Measurements from ENCODE around the gene ZZZ3. TPM values are rescaled to one million over a fixed set of nuclear protein-coding genes. Genes with fewer than 3 reads are reported as not detected.
"Not testable (repeated sequence)": the region's sequence is repeated elsewhere in the genome, so short reads cannot be mapped to it uniquely, and the experiment has no call there.

The ZZZ3 gene
- total and polyA plus RNA-seq, 4 donors: 9.9 to 133 (median 22.9) TPM

DNA sequence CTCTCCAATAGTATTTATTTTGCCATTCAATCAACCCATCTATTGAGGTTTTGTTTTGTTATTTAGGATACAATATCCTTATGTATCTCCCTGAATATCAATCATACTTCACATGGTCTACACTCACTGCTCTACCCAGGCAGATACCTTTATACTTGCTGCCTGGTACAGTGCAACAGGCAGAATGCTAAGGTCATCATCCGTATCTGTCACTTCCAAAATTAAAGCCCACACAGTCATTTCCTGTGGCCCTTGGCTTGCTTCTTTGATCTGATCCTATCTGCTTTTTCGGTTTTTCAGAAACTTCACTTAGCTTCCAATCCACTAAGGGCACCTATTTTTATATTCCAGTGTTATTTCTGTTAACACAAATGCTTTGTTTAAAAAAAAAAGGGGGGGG is 22.3 kb upstream of the ZZZ3 start:
- Histone ChIP-seq H3K27ac (ENCODE audit: low read depth in 1 of 2, low read length in 1 of 2) (no peak overlapping the region), H3K27me3 (ENCODE audit: control insufficient read depth in 3 of 3, insufficient read depth in 3 of 3, low read length in 2 of 3) (no peaks in the 10 kb centered on the region), H3K4me1 (ENCODE audit: control insufficient read depth in 5 of 5, insufficient read depth in 5 of 5, low read length in 5 of 5) (no peaks in the 10 kb centered on the region), H3K9me3 (ENCODE audit: control insufficient read depth in 4 of 4, insufficient read depth in 3 of 4, low read length in 3 of 4) (no peaks in the 10 kb centered on the region), H3K9ac (ENCODE audit: insufficient read depth in 1 of 2, low read length in 2 of 2) (peak overlapping the region in 1 of 2 donors; percentile 13), H3K4me3 (no peak overlapping the region), H3K36me3 (ENCODE audit: control insufficient read depth in 4 of 4, insufficient read depth in 4 of 4, low read length in 4 of 4) (peaks cover 12 to 27% (median 20%) of the 10 kb centered on the region in 4 donors)
- ATAC-seq (ENCODE audit: insufficient read depth, low FRiP score) (no peak), DNase-seq (no peak)
- no peak for TF ChIP-seq CTCF (IDR thresholded peaks at IDR 0.05; ENCODE audit: control extremely low read depth, extremely low read depth)
- WGBS, 2 donors: 35 to 52% methylated on average over 2 of the region's 2 CpGs

DNA sequence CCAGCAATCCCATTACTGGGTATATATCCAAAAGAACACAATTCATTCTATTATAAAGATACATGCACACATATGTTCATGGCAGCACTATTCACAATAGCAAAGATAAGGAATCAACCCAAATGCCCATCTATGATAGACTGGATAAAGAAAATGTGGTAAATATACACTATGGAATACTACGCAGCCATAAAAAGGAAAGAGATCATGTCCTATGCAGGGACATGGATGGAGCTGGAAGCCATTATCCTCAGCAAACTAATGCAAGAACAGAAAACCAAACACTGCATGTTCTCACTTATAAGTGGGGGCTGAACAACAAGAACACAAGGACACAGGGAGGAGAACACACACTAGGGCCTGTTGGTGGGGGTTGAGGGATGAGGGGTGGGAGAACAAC is 17.2 kb upstream of the ZZZ3 start:
- not testable (repeated sequence) for H3K27ac ChIP-seq (ENCODE audit: low read depth in 1 of 2, low read length in 1 of 2)

GRCh38 chr1:77697441-77697840 is 15.0 kb upstream of the ZZZ3 start:
- DNase-seq (no peak), ATAC-seq (ENCODE audit: insufficient read depth, low FRiP score) (no peak)
- no peak for TF ChIP-seq CTCF (IDR thresholded peaks at IDR 0.05; ENCODE audit: control extremely low read depth, extremely low read depth)
- Histone ChIP-seq H3K27ac (ENCODE audit: low read depth in 1 of 2, low read length in 1 of 2) (no peak overlapping the region), H3K4me3 (no peak overlapping the region), H3K27me3 (ENCODE audit: control insufficient read depth in 3 of 3, insufficient read depth in 3 of 3, low read length in 2 of 3) (no peaks in the 10 kb centered on the region), H3K9ac (ENCODE audit: insufficient read depth in 1 of 2, low read length in 2 of 2) (no peak overlapping the region), H3K36me3 (ENCODE audit: control insufficient read depth in 4 of 4, insufficient read depth in 4 of 4, low read length in 4 of 4) (peaks cover 4 to 32% (median 13%) of the 10 kb centered on the region in 4 donors), H3K9me3 (ENCODE audit: control insufficient read depth in 4 of 4, insufficient read depth in 3 of 4, low read length in 3 of 4) (no peaks in the 10 kb centered on the region), H3K4me1 (ENCODE audit: control insufficient read depth in 5 of 5, insufficient read depth in 5 of 5, low read length in 5 of 5) (no peaks in the 10 kb centered on the region)
- 93 to 99% methylated on average over 3 of the region's 3 CpGs for WGBS, 2 donors

More for the DNA sequence above, 17.2 kb upstream of the ZZZ3 start:
- not testable (repeated sequence) for H3K27me3 ChIP-seq (ENCODE audit: control insufficient read depth in 3 of 3, insufficient read depth in 3 of 3, low read length in 2 of 3); ATAC-seq (ENCODE audit: insufficient read depth, low FRiP score); H3K4me1 ChIP-seq (ENCODE audit: control insufficient read depth in 5 of 5, insufficient read depth in 5 of 5, low read length in 5 of 5); DNase-seq; H3K9me3 ChIP-seq (ENCODE audit: control insufficient read depth in 4 of 4, insufficient read depth in 3 of 4, low read length in 3 of 4); H3K4me3 ChIP-seq; H3K9ac ChIP-seq (ENCODE audit: insufficient read depth in 1 of 2, low read length in 2 of 2)
- H3K36me3 ChIP-seq (ENCODE audit: control insufficient read depth in 4 of 4, insufficient read depth in 4 of 4, low read length in 4 of 4): peaks cover 6 to 30% (median 12%) of the 10 kb centered on the region in 4 donors
- 95 to 96% methylated on average over 1 of the region's 1 CpG for whole genome bisulfite sequencing, 2 donors

- 87 to 95% methylated on average over 3 of the region's 3 CpGs for WGBS, 2 donors
- DNase-seq (no peak), ATAC-seq (ENCODE audit: insufficient read depth, low FRiP score) (no peak)
- TF ChIP-seq CTCF (IDR thresholded peaks at IDR 0.05; ENCODE audit: control extremely low read depth, extremely low read depth): no peak
- no peaks in the 10 kb centered on the region for H3K27me3 ChIP-seq (ENCODE audit: control insufficient read depth in 3 of 3, insufficient read depth in 3 of 3, low read length in 2 of 3)
- H3K4me3 ChIP-seq: no peak overlapping the region
- H3K4me1 ChIP-seq (ENCODE audit: control insufficient read depth in 5 of 5, insufficient read depth in 5 of 5, low read length in 5 of 5): peaks cover 0 to 5% (median 0%) of the 10 kb centered on the region in 5 donors
- H3K36me3 ChIP-seq (ENCODE audit: control insufficient read depth in 4 of 4, insufficient read depth in 4 of 4, low read length in 4 of 4): peaks cover 0 to 9% (median 5%) of the 10 kb centered on the region in 4 donors
- H3K27ac ChIP-seq (ENCODE audit: low read depth in 1 of 2, low read length in 1 of 2): no peak overlapping the region
- no peaks in the 10 kb centered on the region for H3K9me3 ChIP-seq (ENCODE audit: control insufficient read depth in 4 of 4, insufficient read depth in 3 of 4, low read length in 3 of 4)
- no peak overlapping the region for H3K9ac ChIP-seq (ENCODE audit: insufficient read depth in 1 of 2, low read length in 2 of 2)
Observed at GRCh38 chr1:77688939-77689338, 6.5 kb upstream of the ZZZ3 start.
